Activated CD4-positive, alpha-beta T cell treated with anti-CD3 and anti-CD28 coated beads, Interleukin-2, Interleukin-4, amounts not matched to agents 100 ng/mL and 50 ng/mL, durations not matched to agents 16 hours and 8 hours (primary cell): ENCODE measurements around the gene MYO15A.

Experiments used
- DNase-seq: peaks from one replicate; pipeline ENCODE4 v3.0.0-alpha.2; 2020; ENCODE audit warnings: low spot score

The MYO15A gene

DNA sequence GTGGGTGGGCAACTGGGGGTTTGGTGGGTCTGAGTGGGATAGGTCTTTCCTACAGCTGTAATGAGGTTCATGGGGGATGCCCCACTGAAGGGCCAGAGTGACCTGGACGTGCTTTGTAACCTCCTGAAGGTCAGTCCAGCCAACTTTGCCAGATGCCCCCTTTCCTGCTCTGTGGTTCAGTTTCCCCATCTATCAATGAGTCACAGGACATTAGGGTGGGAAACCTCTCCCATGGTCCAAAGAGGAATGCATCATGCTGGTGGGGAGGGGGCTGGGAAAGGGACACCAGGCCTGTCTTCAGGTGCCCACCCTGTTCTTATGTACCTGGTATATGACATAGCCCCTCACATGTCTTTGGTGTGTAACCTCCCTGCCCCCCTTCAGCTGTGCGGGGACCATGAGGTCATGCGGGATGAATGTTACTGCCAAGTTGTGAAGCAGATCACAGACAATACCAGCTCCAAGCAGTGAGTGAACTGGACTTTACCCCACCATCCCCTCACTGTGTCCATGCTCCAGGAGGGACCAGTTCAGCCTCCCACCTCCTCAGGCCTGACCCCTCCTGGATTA, 51.1 kb downstream of the MYO15A start:
- no peak for DNase-seq

- no peak for DNase-seq
Measured at GRCh38 chr17:18160128-18160856, 51.7 kb downstream of the MYO15A start.

- DNase-seq: no peak
Measured at GRCh38 chr17:18161207-18162145, 52.9 kb downstream of the MYO15A start.

GRCh38 chr17:18163547-18163946, 55.0 kb downstream of the MYO15A start:
- no peak for DNase-seq

DNA sequence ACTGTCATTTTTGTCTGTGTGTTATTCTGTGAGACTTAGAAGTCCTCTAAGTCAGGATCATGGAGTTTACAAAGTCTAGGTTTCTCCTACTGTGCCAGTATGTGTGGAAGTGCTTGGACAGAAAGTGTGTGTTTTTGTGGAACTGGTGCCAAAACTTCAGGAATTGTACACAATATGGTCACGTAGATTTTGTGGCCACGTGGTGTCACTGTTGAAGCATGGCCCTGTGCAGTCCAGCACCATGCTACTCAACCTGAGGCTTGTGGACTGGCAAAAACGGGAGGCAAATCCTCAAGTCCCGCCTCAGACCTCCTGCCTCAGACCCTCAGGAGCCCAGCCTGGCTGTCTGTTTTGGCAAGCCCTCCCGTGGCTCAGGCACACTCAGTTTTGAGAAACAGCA, 58.3 kb downstream of the MYO15A start:
- DNase-seq: no peak

GRCh38 chr17:18167421-18167820, 58.9 kb downstream of the MYO15A start:
- DNase-seq: no peak

GRCh38 chr17:18172531-18173278, 64.1 kb downstream of the MYO15A start:
- DNase-seq: no peak

- no peak for DNase-seq
Measured at GRCh38 chr17:18173740-18174139, 65.2 kb downstream of the MYO15A start.

GRCh38 chr17:18176176-18176575, 67.6 kb downstream of the MYO15A start:
- DNase-seq: no peak

GRCh38 chr17:18177133-18177532, 68.6 kb downstream of the MYO15A start:
- DNase-seq: no peak

- DNase-seq: no peak
Measured at GRCh38 chr17:18177722-18178121, 69.2 kb downstream of the MYO15A start.

DNA sequence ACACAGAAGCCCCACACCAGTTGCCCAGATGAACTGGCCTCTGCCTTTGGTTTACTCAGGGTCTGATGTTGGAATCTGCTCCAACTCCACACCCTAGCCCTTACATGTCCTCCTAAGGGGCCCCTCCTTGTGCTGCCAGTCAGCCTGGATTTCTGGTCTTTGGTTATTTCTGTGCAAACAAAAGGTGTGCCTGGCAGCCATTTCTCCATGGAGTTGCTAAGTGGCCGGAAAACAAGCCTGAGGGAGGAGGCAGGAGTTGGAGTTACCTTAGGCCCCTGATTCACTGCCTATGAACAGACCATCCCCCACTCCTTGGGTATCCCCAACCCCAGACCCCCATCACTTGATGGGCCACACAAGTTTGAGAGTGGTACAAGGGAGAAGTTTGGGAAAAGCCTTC, 70.6 kb downstream of the MYO15A start:
- no peak for DNase-seq

GRCh38 chr17:18179804-18180203, 71.2 kb downstream of the MYO15A start:
- no peak for DNase-seq

DNA sequence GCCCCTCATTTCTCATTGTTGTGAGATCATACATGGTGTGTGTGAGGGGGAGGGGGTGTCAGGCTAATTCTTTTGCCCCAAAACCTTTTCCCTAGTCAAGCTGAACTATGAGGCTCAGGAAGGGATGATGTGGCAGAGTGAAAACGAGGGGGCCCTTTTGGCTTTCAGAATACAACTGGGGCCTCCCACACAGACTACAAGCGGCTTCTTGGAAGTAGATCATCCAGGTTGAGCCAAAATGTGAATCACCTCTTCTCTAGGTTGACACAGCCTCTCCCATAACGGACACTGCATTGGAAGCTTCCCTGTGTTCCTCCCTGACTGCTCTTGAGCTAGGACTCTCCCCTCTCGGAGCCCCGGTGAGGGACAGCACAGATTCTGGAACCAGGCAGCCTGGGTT, 72.8 kb downstream of the MYO15A start:
- peak; percentile 54 for DNase-seq

DNA sequence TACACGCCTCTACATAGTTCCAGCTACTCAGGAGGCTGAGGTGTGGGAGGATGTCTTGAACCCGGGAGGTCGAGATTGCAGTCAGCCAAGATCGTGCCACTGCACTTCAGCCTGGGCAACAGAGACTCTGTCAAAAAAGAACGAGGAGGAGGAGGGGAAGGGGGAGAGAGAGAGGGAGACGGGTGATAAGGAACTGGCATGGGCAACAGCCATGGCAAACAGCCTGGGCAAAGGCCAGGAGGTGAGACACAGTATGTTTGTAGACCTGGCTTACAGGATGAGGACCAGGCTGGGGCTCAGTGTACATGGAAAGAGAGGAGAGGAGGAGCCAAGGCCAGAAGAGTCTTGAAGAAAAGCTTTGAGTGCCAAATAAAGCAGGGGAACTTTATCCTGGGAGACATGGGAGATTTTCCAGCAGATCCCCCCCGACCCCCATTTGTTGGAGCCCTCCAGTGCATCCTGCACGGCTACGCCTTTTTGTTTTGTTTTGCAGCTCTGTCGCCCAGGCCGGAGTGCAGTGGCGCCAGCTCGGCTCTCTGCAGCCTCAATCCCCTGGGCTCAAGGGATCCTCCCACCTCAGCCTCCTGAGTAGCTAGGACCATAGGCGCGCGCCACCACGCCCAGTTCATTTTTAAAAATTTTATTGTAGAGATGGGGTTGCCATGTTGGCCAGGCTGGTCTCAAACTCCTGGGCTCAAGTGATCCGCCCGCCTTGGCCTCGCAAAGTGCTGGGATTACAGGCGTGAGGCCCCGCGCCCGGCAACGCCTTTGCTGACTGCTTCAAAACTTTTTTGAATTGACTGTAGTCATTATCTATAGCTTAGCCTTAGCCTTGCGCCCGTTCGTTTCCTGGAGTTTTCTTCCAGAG, 73.8 kb downstream of the MYO15A start:
- no peak for DNase-seq

DNA sequence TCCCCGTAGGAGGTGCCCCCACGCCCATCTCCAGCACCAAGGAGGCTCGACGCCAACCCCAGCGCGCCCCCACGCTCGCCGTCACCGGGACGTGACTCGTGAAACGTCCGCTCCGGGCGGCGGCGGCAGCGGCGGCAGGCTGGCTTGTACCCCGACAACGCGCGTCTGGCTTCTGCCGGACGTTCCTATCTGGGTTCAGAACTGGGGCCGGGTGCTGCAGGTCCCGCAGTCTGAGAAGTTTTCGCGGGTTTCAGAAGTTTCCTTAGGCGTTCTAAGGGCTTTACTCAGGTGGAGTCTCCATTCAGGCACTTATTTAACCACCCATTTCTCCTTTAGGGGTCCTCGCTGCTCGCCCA, 74.4 kb downstream of the MYO15A start:
- peak; percentile 83 for DNase-seq

DNA sequence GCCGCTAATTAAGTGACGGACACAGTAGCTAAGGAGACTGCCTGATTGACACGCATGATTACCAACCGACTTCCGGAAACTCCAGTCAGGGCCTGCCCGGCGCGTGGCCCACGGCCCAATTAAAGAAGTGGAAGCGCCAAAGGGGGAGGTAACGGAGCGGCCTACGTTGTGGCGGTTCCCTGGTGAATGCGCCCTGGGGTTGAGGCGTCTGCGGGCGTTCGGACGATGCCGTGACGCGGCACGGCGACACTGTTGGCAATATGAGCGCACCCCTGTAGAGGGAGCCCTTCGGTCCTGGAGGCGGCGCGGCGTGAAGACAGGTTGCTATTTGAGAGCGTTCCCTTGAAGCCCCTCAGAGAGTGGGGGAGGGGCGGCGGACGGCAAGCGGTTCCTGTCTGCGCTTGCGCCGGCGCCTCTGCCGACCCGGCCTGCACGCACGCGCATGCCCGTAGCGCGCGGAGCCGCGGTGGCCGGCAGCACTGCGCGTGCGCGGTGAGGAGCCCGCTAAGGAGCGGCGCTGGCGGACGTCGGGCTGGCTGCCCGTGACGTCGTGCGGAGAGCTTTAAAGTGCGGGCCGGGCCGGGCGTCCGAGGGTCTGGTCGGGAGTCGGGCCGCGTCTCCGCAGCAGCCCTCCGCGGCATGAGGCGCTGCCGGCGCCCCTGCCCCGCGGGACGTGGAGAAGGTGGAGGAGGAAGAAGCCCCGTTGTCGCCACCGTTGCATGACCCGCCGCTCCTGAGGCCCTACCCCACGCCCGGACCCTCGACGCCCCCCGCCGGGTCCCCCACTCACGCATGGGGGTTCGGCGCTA, 75.0 kb downstream of the MYO15A start, which contains the start of gene ALKBH5:
TSS of gene ALKBH5 (plus strand) at position 495 of the 809 bp plus-strand sequence. CDS start 416 bp downstream, outside the sequence.
- DNase-seq: peak; percentile 99

DNA sequence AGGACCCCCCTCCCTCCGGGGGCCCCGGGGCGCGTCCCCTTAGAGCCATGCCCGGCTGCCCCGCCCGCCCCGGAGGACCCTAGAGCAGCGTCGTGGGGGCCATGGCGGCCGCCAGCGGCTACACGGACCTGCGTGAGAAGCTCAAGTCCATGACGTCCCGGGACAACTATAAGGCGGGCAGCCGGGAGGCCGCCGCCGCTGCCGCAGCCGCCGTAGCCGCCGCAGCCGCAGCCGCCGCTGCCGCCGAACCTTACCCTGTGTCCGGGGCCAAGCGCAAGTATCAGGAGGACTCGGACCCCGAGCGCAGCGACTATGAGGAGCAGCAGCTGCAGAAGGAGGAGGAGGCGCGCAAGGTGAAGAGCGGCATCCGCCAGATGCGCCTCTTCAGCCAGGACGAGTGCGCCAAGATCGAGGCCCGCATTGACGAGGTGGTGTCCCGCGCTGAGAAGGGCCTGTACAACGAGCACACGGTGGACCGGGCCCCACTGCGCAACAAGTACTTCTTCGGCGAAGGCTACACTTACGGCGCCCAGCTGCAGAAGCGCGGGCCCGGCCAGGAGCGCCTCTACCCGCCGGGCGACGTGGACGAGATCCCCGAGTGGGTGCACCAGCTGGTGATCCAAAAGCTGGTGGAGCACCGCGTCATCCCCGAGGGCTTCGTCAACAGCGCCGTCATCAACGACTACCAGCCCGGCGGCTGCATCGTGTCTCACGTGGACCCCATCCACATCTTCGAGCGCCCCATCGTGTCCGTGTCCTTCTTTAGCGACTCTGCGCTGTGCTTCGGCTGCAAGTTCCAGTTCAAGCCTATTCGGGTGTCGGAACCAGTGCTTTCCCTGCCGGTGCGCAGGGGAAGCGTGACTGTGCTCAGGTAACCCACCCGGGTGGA, 75.8 kb downstream of the MYO15A start:
- peak; percentile 59 for DNase-seq

- no peak for DNase-seq
Measured at GRCh38 chr17:18185391-18185790, 76.8 kb downstream of the MYO15A start.
